Activated CD8-positive, alpha-beta T cell treated with anti-CD3 and anti-CD28 coated beads, Interleukin-2, amount 10 ng/mL, durations not matched to agents 7 days and 5 days (primary cell): Measurements from ENCODE around the gene INO80B. TPM values are rescaled to one million over a fixed set of nuclear protein-coding genes. Genes with fewer than 3 reads are reported as not detected.

Source experiments
- ATAC-seq: fragments of 150-1000 bp; cut with Tn5 transposase; one replicate; pipeline ENCODE4 v1.10.0; 2021; ENCODE audit warnings: moderate library complexity
- CTCF ChIA-PET: fragments of 350-600 bp; sonication (Branson Sonifier 250); formaldehyde crosslinking; loops from one replicate; lab custom pipeline; 2021; ENCODE audit warnings: antibody characterized with exemption; lab: Charles Lee
- POLR2A ChIA-PET: fragments of 350-600 bp; sonication (Branson Sonifier 250); formaldehyde crosslinking; loops from one replicate; lab custom pipeline; 2021; ENCODE audit warnings: antibody characterized with exemption; lab: Charles Lee
- DNase-seq: peaks from one replicate; pipeline ENCODE4 v3.0.0-alpha.2; 2020
- H3K27ac Mint-ChIP-seq: one replicate; pipeline ENCODE4 v1.8.0; 2021; ENCODE audit warnings: mild to moderate bottlenecking, mixed read lengths
- H3K27me3 Mint-ChIP-seq: one replicate; pipeline ENCODE4 v1.8.0; 2021; ENCODE audit warnings: low read depth, mixed read lengths
- H3K36me3 Mint-ChIP-seq: one replicate; pipeline ENCODE4 v1.8.0; 2021; ENCODE audit warnings: low read depth, mixed read lengths
- H3K4me1 Mint-ChIP-seq: one replicate; pipeline ENCODE4 v1.8.0; 2021; ENCODE audit warnings: low read depth, mixed read lengths
- H3K4me3 Mint-ChIP-seq: one replicate; pipeline ENCODE4 v1.8.0; 2021; ENCODE audit warnings: mild to moderate bottlenecking, mixed read lengths
- H3K9me3 Mint-ChIP-seq: one replicate; pipeline ENCODE4 v1.8.0; 2022; ENCODE audit warnings: mixed read lengths; ENCODE audit not compliant: insufficient read depth
- total RNA-seq, 2 experiments: library from RNA; stranded (reverse); gene quantifications; one replicate each; pipeline ENCODE4 v1.2.3, GENCODE V29; 2021

The INO80B gene
- total RNA-seq, 2 experiments from 2014 or later, result 25.7 to 29.1 TPM

- H3K4me3 Mint-ChIP-seq, result no peak overlapping the region
- H3K27me3 Mint-ChIP-seq, result no peaks in the 10 kb centered on the region
- peaks cover 13% of the 10 kb centered on the region for H3K4me1 Mint-ChIP-seq
- H3K9me3 Mint-ChIP-seq, result no peaks in the 10 kb centered on the region
- ATAC-seq (no peak), DNase-seq (no peak)
- CTCF ChIA-PET, result no interaction called here
- no peak overlapping the region for H3K27ac Mint-ChIP-seq
- H3K36me3 Mint-ChIP-seq, result peaks cover 21% of the 10 kb centered on the region
- POLR2A ChIA-PET, result interaction anchor here (0.8 kb wide), 1 partner anchor 27 kb away, joined by 4 read pairs; the partner anchor contains the start of gene INO80B
These were observed 27.3 kb upstream of the INO80B start for GRCh38 chr2:74427551-74427950.

DNA sequence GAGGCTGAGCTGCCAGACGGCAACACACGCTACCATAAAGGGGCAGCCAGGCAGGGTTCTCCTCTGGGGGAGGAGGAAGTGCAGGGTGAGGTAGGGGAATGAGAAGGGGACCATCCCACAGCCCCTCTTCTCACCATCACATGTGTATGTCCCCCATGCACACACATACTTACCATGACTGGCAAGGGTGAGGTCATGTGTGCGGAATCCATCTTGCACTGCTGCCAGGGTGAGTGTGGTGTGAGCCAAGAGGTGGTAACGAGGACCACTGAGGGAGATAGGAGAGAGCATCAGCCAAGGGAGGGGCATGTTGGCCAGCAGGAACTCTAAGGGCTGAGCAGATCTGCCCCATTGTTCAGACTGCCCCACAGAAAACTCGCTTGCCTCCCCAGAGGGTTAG lies 26.2 kb upstream of the INO80B start:
- DNase-seq, result no peak
- H3K27ac Mint-ChIP-seq, result no peak overlapping the region
- H3K4me3 Mint-ChIP-seq, result no peak overlapping the region
- H3K4me1 Mint-ChIP-seq, result peaks cover 2% of the 10 kb centered on the region
- no peak for ATAC-seq
- ChIA-PET CTCF (interaction anchor here (1.2 kb wide), 2 partner anchors 14 to 15 kb away, joined by 3 read pairs; no protein-coding TSS in a partner anchor), POLR2A (no interaction called here)
- peaks cover 18% of the 10 kb centered on the region for H3K36me3 Mint-ChIP-seq
- H3K9me3 Mint-ChIP-seq, result no peaks in the 10 kb centered on the region
- H3K27me3 Mint-ChIP-seq, result no peaks in the 10 kb centered on the region

DNA sequence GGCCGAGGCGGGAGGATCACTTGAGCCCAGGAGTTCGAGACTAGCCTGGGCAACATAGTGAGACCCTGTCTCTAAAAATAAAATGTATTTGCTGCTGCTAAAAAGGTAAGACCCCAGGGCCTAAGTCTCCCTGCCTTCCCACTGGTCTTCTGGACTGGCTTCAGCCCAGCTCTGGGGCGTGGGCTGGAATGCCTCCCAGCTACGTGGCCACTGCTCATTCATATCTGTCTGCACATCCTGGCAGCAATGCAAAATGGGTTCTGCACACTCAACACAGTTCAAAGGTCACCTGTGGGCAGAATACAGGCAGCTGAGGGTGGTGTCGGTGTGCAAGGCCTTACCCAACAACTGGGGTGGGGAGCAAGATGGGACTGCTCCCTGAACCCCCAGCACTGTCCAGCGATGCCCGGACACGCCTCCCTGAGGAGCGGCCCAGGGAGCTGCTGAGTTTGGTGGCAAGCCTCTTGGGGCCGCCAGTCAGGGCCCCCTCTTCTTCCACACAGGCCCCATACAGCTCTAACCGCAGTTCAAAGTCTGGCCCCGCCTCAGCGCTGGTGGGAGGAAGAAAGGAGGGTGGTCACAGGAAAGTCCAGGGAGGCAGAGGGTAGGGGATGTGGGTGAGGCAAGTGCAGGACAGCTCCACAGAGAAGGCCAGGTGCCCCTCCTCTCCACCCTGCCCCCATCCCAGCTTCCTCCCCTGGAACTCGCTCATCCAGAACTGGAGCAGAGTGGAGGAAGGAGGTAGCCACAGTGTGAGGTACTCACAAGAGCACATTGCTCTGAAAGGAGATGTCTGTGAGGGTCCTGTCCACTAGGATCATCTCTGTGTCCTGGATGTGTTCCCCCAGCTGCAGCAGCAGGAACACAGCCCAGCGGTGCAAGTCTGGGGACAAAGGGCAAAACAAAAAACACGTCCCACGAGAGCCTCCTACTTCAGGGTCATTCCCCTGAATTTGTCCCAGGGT lies 25.1 kb upstream of the INO80B start:
- no peaks in the 10 kb centered on the region for H3K9me3 Mint-ChIP-seq
- peaks cover 2% of the 10 kb centered on the region for H3K4me1 Mint-ChIP-seq
- no peak overlapping the region for H3K27ac Mint-ChIP-seq
- POLR2A ChIA-PET, result interaction anchor here (0.8 to 1.3 kb wide), 3 partner anchors 9 to 28 kb away, joined by 3 to 4 read pairs (median 3); partner anchors contain the start of genes C2orf81 and WBP1
- peaks cover 13% of the 10 kb centered on the region for H3K36me3 Mint-ChIP-seq
- H3K4me3 Mint-ChIP-seq, result no peak overlapping the region
- CTCF ChIA-PET, result interaction anchor here (1.2 kb wide), 2 partner anchors 14 to 16 kb away, joined by 3 read pairs; no protein-coding TSS in a partner anchor
- no peaks in the 10 kb centered on the region for H3K27me3 Mint-ChIP-seq
- ATAC-seq, result no peak
- no peak for DNase-seq

- DNase-seq (no peak), ATAC-seq (no peak)
- Mint-ChIP-seq H3K4me1 (peaks cover 2% of the 10 kb centered on the region), H3K4me3 (no peak overlapping the region), H3K36me3 (peaks cover 7% of the 10 kb centered on the region), H3K27me3 (no peaks in the 10 kb centered on the region), H3K27ac (no peak overlapping the region), H3K9me3 (no peaks in the 10 kb centered on the region)
- POLR2A ChIA-PET, result interaction anchor here (1.3 kb wide), 1 partner anchor 28 kb away, joined by 4 read pairs; the partner anchor contains the start of gene WBP1
- CTCF ChIA-PET, result interaction anchor here (0.6 to 1.6 kb wide), 2 partner anchors 31 to 181 kb away, joined by 3 read pairs; no protein-coding TSS in a partner anchor
These were observed 24.4 kb upstream of the INO80B start for GRCh38 chr2:74430502-74430901.

DNA sequence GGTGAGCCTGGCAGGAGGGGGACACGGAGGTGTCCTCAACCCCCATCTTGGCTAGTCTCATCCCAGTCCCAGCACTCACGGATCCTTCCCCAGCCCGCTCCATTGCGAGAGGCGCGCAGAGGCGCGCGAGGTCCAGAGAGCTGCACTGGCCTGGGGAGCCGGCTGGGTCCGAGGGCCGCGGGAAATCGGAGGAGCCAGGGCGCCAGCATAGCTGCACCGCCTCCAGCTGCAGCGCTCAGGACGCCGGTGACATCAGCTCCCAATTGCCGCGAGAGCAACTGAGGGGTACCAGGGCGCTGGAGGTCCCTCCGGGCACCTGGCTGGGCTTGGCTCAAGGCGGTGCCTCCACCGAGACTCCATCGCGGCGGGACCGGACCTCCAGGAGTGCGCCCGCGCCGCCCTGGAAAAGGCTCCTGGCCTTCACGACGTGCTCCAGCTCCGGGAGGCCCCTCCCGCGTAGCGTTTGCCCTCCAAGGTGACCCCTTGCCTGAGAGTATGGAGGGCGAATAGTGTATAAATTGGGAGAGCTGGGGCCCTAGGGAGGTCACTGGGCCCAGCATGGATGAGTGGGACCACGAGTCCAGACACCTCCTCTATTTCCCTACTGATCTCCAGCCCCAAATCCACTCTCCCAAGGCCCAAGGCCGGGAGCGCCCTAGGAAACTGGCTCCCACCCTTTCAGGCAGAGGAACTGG lies 18.6 kb upstream of the INO80B start:
- Mint-ChIP-seq H3K36me3 (no peaks in the 10 kb centered on the region), H3K27me3 (peaks cover 21% of the 10 kb centered on the region), H3K9me3 (no peaks in the 10 kb centered on the region), H3K27ac (peak overlapping the region; percentile 18), H3K4me3 (no peak overlapping the region), H3K4me1 (peaks cover 11% of the 10 kb centered on the region)
- CTCF ChIA-PET, result no interaction called here
- DNase-seq (no peak), ATAC-seq (no peak)
- POLR2A ChIA-PET, result interaction anchor here (1.0 kb wide), 1 partner anchor 15 kb away, joined by 3 read pairs; the partner anchor contains the start of genes C2orf81 and WDR54

DNA sequence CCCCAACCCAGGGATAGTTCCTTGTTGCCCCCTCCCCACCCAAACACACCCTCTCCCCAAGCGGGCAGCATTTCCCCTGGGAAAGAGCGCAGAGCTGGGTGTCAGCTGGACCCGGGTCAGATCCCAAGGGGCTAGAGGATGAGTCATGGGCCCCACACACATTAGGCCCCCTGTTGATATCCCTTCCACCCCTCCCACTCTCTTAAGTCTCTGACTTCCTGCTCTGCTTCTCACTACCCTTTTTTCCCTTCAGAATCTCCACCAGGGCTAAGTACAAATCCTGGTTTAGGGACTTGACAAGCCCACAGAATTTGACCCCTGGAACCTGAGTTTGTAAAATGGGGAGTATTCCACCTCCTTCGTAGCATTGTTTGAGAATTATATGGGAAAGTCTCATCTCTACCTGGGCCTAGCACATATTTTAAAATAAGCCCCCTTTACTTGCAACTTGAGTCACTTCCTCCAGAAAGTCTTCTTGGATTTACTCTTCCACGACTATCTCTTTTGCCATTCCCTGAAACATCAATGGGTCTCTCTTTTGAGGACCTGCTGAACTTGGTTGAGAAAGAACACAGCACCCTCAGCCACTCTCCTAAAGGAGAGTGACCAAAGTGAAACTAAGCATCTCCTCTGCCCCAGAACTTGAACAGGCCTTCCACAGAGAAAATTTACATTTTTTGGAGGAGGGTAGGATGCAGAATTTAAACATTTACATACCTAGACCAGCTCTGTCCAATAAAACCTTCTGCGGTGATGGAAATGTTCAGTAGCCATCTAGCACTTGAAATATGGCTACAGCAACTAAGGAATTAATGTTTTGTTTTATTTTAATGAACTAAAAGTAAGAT lies 17.8 kb upstream of the INO80B start:
- Mint-ChIP-seq H3K36me3 (no peaks in the 10 kb centered on the region), H3K4me3 (no peak overlapping the region), H3K27ac (no peak overlapping the region), H3K9me3 (no peaks in the 10 kb centered on the region), H3K4me1 (peaks cover 13% of the 10 kb centered on the region), H3K27me3 (peaks cover 23% of the 10 kb centered on the region)
- CTCF ChIA-PET, result no interaction called here
- no peak for ATAC-seq
- no peak for DNase-seq
- POLR2A ChIA-PET, result no interaction called here

DNA sequence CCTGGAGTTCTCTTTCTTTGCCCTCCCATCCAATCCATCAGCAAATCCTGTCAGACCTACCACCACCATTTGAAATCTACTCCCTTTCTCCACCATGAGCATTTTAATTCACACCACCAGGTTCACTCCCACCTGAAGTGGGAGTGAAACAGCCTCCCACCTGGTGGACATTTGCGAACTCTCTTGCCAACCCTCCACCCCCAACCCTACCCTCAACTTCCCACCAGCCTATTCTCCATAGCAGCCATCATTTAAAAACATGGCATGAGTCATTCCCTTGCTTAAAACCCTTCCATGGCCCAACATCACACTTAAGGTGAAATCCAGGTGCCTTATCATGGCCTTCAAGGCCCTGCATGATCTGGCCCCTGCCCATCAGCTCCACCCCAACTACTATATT lies 16.6 kb upstream of the INO80B start:
- ATAC-seq (no peak), DNase-seq (no peak)
- Mint-ChIP-seq H3K27ac (peak overlapping the region; percentile 14), H3K27me3 (peaks cover 29% of the 10 kb centered on the region), H3K4me3 (no peak overlapping the region), H3K4me1 (peaks cover 16% of the 10 kb centered on the region), H3K9me3 (no peaks in the 10 kb centered on the region), H3K36me3 (no peaks in the 10 kb centered on the region)
- ChIA-PET CTCF (interaction anchor here (0.6 kb wide), 1 partner anchor 74 kb away, joined by 3 read pairs; no protein-coding TSS in a partner anchor), POLR2A (no interaction called here)

GRCh38 chr2:74439373-74439772 lies 15.5 kb upstream of the INO80B start:
- H3K27me3 Mint-ChIP-seq, result peaks cover 34% of the 10 kb centered on the region
- H3K36me3 Mint-ChIP-seq, result no peaks in the 10 kb centered on the region
- no peak for DNase-seq
- ChIA-PET POLR2A (interaction anchor here (1.4 kb wide), 1 partner anchor 44 kb away, joined by 5 read pairs; the partner anchor contains the start of genes CCDC142 and TTC31), CTCF (interaction anchor here (0.8 to 1.5 kb wide), 3 partner anchors 17 to 47 kb away, joined by 3 to 4 read pairs (median 3); no protein-coding TSS in a partner anchor)
- H3K4me3 Mint-ChIP-seq, result no peak overlapping the region
- H3K27ac Mint-ChIP-seq, result no peak overlapping the region
- no peak for ATAC-seq
- H3K4me1 Mint-ChIP-seq, result peaks cover 16% of the 10 kb centered on the region
- no peaks in the 10 kb centered on the region for H3K9me3 Mint-ChIP-seq

- Mint-ChIP-seq H3K27me3 (peaks cover 39% of the 10 kb centered on the region), H3K9me3 (no peaks in the 10 kb centered on the region), H3K36me3 (no peaks in the 10 kb centered on the region), H3K4me3 (peak overlapping the region; percentile 16), H3K27ac (no peak overlapping the region), H3K4me1 (peaks cover 16% of the 10 kb centered on the region)
- POLR2A ChIA-PET, result interaction anchor here (0.6 to 1.4 kb wide), 4 partner anchors 33 to 703 kb away, joined by 3 to 5 read pairs (median 3); partner anchors contain the start of genes CCDC142, MOB1A and TTC31
- CTCF ChIA-PET, result interaction anchor here (0.8 to 1.5 kb wide), 6 partner anchors 8 to 190 kb away, joined by 3 to 4 read pairs (median 3); no protein-coding TSS in a partner anchor
- DNase-seq, result no peak
- no peak for ATAC-seq
These were observed 15.0 kb upstream of the INO80B start for GRCh38 chr2:74439803-74440377.

DNA sequence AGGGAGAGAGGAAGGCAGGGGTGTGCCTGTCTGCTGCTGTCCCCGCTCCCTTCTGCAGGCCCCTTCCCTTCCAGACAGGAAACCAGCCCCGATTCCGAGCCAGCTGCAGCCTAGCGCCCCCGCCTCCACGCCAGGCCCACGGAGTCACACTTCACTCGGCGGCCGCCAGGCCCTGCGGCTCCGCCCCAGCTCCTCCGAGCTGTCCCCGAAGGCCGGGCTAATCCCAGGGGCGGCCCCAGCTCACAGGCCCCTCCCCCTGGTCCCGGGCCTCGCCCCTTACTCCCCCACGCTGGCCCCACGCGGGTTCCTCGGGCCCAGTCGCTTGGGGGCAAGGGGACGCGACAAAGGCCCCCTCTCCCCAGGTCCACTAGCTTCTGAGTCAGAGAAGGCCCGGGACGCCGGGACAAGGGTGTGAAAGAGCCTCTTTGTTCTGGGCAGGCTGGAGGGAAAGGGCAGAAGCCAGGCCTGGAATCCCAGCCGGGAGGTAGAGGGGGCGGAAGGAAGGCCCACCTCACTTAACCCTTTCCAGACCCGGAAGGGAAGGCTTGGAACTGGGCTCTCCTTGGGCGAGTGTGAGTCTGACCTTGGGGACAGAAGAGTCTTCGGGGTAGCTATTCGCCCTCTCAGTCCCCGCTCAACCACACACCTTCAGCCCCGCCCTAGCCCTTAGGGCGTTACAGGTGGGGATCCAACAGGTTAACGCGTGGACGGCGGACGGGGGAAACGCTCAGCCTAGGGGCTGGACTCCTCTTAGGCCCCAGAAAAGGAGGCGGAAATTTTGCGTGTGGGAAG lies 14.3 kb upstream of the INO80B start:
- ATAC-seq, result peak; percentile 79
- H3K4me1 Mint-ChIP-seq, result peaks cover 16% of the 10 kb centered on the region
- DNase-seq, result peak; percentile 51
- peak overlapping the region; percentile 40 for H3K4me3 Mint-ChIP-seq
- CTCF ChIA-PET, result interaction anchor here (0.8 to 1.5 kb wide), 5 partner anchors 9 to 191 kb away, joined by 3 to 4 read pairs (median 3); no protein-coding TSS in a partner anchor
- H3K27me3 Mint-ChIP-seq, result peaks cover 42% of the 10 kb centered on the region
- H3K9me3 Mint-ChIP-seq, result no peaks in the 10 kb centered on the region
- POLR2A ChIA-PET, result interaction anchor here (0.6 to 0.8 kb wide), 3 partner anchors 33 to 704 kb away, joined by 3 read pairs; partner anchors contain the start of gene MOB1A
- no peak overlapping the region for H3K27ac Mint-ChIP-seq
- H3K36me3 Mint-ChIP-seq, result no peaks in the 10 kb centered on the region
